ENCODE data around the gene PTK7.

Gene PTK7

GRCh38 chr6:43199912-43200311 lies 123.8 kb downstream of the PTK7 start:
- TF ChIP-seq CTCF (IDR thresholded peaks at IDR 0.05; ENCODE audit: borderline replicate concordance, control extremely low read depth, extremely low read depth, insufficient read depth, missing control alignments): no peak
- in situ Hi-C loops (cut with MboI; ENCODE audit: low sequenced_read_pairs, unreplicated experiment): no loop called here
- DNase-seq (ENCODE audit: low spot score): no peak

- DNase-seq (ENCODE audit: low spot score): no peak
- in situ Hi-C loops (cut with MboI; ENCODE audit: low sequenced_read_pairs, unreplicated experiment): no loop called here
- TF ChIP-seq CTCF (IDR thresholded peaks at IDR 0.05; ENCODE audit: borderline replicate concordance, control extremely low read depth, extremely low read depth, insufficient read depth, missing control alignments): no peak
Observed at GRCh38 chr6:43200541-43200940, 124.4 kb downstream of the PTK7 start.

GRCh38 chr6:43202451-43202850 lies 126.3 kb downstream of the PTK7 start:
- in situ Hi-C loops (cut with MboI; ENCODE audit: low sequenced_read_pairs, unreplicated experiment): no loop called here
- no peak for DNase-seq (ENCODE audit: low spot score)
- no peak for TF ChIP-seq CTCF (IDR thresholded peaks at IDR 0.05; ENCODE audit: borderline replicate concordance, control extremely low read depth, extremely low read depth, insufficient read depth, missing control alignments)

- in situ Hi-C loops (cut with MboI; ENCODE audit: low sequenced_read_pairs, unreplicated experiment): no loop called here
- TF ChIP-seq CTCF (IDR thresholded peaks at IDR 0.05; ENCODE audit: borderline replicate concordance, control extremely low read depth, extremely low read depth, insufficient read depth, missing control alignments): no peak
- DNase-seq (ENCODE audit: low spot score): no peak
Observed at GRCh38 chr6:43203029-43203717, 127.1 kb downstream of the PTK7 start.

- in situ Hi-C loops (cut with MboI; ENCODE audit: low sequenced_read_pairs, unreplicated experiment): no loop called here
- TF ChIP-seq CTCF (IDR thresholded peaks at IDR 0.05; ENCODE audit: borderline replicate concordance, control extremely low read depth, extremely low read depth, insufficient read depth, missing control alignments): no peak
- no peak for DNase-seq (ENCODE audit: low spot score)
Observed at GRCh38 chr6:43203718-43204095, 127.6 kb downstream of the PTK7 start.

GRCh38 chr6:43204271-43205105 lies 128.4 kb downstream of the PTK7 start:
- no peak for DNase-seq (ENCODE audit: low spot score)
- no peak for TF ChIP-seq CTCF (IDR thresholded peaks at IDR 0.05; ENCODE audit: borderline replicate concordance, control extremely low read depth, extremely low read depth, insufficient read depth, missing control alignments)
- in situ Hi-C loops (cut with MboI; ENCODE audit: low sequenced_read_pairs, unreplicated experiment): no loop called here
